GM21529 (cell line): ENCODE measurements around the gene WDR1.
"Not testable (repeated sequence)": the region's sequence is repeated elsewhere in the genome, so short reads cannot be mapped to it uniquely, and the experiment has no call there.

Experiments
- ATAC-seq: cut with Tn5 transposase; IDR thresholded peaks from one replicate; pipeline ENCODE4 v1.9.1; 2021; ENCODE audit not compliant: unreplicated experiment

The WDR1 gene

DNA sequence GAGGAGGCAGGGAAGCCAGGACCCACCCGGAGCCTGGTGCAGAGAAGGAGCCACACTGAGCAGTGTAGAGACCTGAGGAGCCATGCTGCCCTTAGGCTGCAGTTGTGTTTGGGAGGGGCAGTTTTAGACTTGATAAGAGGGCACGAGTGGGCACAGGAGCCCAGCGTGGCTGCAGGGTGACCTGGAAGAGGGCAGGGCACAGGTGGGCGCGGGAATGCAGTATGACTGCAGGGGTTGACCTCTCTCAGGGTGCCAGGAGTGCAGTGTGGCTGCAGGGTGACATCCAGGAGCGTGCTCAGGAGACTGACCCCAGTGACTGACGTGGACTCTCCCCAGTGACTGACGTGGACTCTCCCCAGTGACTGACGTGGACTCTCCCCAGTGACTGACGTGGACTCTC lies 14.6 kb upstream of the WDR1 start:
- no peak for ATAC-seq

DNA sequence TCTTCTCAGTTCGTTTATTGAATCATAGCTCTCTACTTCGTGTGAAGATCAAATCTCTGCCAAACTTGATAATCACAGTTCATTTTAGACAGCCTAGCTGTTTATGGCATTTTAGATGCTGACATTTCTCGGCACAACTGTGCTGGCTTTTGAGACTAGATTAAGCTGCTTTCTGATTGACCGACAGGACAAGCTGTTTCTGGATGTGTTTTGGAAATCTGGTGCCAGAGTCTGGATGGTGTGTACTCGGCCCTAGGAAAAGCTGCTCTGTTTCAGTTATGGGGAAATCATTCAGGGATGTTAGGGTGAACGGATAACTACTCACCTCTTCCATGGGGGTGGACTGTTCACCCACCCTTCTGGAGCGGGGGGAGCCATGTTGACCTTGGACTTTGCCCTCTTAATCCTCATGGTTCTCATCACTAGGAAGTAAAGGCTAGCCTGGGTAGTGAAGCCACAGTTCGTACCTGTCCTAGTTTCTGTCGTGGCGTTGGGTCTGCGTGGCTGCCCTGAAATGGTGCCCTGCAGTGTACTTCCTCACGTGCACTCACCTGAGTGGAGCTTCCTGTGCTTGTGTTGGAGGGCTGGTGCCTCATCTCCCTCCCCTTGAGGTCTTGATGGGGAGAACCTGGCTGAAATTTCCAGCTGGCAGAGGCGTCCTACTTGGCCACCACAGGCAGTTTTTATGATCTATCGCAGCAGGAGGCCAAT lies 13.7 kb upstream of the WDR1 start:
- no peak for ATAC-seq

DNA sequence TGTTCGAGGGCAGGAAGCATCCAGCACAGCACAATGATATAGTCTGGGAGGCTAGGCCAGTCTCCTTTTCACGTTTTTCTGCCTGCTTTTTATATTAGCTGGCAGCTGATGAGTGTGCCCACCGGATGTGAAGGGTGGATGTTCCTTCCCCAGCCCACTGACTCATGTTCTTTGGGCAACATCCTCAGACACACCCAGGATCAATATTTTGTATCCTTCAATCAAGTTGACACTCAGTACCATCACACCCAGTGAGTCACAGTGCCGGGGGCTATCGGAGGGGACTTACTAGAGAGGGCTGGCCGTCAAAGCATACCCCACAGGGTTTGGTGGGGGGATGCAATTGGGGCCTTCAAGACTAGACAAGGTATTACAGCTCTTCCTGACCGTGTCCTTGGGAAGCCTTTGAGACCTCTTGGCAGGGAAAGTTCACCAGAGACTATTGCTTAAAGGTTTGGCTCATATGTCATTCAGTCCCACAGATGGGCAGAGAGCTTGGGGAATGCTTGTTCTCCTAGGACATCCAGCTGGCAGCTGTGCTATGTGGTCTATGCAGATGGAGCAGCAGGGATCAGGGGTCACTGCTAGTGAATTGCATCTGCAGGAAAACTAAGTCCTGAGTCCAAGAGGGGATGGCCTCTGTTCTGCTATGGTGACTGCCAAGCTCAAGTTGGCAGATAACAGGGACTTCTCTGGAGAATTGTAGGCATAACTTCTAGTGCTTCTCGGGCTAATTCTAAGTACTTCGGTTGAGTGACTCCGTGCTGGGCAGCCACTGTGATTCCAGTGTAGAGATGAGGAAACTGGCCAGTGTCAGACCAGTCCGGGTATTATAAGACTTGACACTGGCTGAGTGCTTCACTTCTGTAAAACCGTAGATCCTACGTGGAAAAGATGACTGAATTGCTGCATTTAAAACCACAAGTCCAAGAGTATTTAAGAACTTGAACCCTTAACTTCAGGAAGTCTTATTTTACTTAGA lies 12.9 kb upstream of the WDR1 start:
- no peak for ATAC-seq

DNA sequence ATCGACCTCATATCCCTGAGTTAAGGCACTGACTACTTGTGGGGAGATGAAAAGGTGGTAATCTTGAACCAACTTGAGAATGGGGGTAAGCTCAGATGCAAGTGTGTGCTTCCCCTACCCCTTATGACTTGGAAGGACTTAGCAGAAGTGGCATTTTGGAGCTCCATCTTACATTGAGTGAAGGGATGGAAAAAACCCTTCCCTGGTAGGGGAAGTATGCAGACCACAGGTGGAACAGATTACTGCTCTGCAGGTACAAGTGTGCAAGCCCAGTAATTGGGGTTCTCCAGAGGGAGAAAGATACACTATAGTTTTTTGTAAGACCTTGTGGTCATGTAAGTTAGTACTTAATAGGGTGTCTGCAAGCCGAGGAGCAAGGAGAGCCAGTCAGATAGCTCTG lies 12.2 kb upstream of the WDR1 start:
- no peak for ATAC-seq

DNA sequence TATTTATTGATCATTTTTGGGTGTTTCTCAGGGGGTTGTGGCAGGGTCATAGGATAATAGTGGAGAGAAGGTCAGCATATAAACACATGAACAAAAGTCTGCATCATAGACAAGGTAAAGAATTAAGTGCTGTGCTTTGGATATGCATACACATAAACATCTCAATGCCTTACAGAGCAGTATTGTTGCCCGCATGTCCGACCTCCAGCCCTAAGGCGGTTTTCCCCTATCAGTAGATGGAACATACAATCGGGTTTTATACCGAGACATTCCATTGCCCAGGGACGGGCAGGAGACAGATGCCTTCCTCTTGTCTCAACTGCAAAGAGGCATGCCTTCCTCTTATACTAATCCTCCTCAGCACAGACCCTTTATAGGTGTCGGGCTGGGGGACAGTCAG lies 10.9 kb upstream of the WDR1 start:
- not testable (repeated sequence) for ATAC-seq

DNA sequence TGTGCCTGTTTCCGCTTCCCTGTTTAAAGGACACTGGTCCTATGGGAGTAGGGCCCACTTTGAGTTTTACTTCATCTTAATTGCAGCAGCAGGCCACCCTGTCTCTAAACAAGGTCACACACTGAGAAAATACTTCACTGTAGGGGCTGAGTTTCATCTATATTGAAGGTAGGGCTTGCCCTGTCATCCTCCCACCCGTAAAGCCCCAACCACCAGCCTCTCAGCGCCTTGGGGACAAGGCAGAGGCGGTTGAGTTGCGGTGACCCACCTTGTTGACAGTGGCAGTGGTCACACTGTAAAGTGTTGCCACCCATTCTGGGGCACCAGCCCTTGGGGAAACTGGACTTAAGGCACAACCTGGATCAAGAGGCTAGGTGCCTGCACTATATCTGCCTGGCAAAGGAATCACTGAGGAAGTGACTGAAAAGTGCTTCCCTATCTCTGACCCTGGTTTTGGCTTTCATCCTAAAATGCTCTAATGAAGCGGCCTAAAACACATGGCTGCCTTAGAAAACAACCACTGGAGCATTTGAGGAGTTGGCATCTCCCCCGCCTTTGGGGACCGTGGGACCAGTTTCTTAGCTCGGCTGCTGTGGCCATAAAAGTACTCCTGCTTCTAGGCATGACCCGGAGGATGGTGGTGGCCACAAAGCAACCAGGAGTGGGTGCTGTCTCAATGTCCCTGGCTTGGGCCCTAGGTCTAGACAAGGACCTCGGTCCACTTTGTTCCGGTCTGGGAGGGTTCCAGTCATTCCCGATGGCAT lies 7.8 kb upstream of the WDR1 start:
- no peak for ATAC-seq

DNA sequence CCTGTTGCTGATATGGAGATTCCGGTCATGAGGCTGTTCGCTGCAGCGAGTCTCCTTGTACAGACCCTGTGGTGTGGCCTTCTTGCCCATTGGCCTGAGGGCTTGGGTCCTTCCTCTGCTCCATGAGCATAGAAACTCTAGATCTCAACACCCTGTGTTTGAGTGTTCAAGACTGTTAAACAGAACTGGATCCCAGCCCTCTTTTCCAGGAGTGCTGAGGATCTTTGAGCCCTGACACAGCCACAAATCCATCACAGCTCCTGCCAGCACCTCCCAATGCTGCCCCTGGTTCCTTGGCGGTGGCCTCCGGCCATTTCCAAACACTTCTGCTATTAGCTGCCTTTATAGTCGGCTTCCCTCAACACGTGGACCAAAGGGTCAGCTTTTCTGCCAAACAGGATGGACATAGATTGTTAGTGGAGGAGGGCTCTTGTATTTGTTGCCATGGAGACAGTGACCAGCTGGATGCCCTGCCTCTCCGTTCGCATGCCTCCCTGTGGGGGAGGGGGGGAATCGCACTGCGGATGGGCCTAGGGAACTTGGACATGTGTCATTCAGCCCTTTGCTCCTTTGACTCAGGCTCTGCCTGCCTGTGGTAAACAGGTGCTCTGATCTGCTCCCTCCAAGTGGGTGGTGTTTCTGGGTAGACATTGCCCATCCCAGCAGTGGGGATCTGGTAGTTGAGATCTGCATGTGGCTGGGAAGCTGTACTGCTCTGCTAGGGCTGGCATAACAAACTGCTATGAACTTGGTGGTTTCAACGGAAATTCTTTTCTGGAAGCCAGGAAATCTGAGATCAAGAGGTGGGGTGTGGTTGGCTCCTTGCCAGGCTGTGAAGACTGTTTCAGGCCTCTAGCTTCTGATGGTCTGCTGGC lies 6.9 kb upstream of the WDR1 start:
- ATAC-seq: no peak

DNA sequence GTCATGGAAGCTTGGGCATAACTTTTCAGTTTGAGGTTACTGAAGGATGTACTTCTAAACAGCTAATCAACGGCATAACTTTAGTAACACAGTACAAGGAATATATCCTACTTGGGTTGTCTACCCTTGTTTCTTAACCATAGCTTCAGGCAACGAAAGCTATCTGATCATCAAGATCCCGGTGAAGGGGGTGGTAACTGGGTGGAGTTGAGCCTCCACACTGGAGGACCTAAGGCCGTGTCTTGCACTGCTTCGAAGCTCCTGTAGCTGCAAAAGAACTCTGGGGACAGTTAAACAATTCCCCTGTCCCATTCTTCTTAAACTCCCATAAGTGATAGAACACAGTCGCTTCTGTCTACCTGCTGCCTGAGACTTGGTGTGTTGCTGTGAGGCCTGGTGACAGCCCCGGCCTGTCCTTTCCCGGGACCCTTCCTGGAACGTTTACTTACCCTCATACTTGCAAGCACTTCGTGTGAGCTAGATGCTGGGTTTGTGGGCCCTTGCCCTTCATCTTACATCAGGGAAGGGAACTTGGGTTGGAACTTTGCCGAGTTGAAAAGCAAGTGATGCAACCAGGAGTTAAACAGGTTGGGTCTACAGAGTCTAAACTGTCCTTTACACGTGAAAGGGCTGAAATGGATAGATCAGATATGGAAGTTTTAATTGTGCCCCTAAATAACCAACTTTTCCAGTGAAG lies 5.8 kb upstream of the WDR1 start:
- ATAC-seq: no peak

DNA sequence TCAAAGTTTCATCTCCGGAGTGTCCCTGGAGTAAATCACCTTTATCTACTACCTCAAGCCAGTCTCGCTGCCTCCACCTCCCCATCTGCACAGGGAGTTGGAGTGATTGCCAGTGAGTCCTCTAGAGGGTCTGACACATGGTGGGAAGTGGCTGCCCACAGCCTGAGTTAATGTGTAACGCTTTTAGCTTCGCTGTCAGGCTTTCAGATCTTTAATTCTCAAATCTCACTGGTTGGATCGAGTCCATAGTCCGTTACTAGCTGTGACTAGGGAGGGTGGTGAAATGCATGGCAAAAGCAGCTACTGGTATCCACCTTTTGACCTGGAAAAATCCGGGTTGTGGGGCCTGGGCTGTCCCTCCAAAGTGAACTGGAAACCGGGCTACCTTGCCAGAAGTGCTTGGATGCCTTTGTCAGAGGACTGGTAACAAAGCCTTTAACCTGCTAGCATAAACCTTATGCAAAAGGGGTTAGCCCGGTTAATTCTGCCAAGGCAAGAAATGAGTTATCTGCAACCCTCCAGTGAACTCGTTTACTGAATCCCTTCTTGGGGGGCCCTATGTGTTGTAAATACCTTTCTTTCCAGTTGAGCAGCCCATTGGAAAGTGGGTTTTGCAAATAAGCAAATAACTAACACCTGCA lies 5.1 kb upstream of the WDR1 start:
- ATAC-seq: no peak

DNA sequence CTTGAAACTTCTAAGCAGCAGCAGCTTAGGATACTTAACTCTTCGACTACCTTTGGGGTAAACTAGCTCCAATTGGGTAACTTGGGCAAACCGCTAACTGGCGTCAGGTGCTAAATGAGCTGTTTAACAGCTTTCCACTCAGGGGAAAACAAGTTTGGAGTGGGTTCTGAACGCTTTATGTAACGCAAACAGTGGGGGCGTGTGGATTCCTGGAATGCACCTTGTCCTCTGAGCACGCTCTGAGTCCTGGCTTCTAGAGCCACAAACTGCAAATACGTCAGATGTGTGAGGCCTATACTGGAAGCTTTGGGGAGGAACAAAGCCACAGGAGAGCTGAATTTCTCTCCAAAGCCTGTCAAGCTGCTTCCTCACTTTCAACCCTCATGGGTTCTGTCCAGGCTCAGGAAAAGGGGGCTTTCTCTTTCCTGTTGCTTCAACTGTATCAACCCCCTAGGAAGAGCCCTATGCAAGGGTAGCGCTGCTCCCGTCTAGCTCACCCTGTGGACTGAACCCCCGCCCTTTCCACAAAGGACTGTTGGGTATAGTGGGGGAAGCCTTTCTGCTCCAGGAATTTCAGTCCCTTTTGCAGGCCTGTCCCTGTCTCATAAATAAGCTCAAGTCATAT lies 4.5 kb upstream of the WDR1 start:
- ATAC-seq: no peak

DNA sequence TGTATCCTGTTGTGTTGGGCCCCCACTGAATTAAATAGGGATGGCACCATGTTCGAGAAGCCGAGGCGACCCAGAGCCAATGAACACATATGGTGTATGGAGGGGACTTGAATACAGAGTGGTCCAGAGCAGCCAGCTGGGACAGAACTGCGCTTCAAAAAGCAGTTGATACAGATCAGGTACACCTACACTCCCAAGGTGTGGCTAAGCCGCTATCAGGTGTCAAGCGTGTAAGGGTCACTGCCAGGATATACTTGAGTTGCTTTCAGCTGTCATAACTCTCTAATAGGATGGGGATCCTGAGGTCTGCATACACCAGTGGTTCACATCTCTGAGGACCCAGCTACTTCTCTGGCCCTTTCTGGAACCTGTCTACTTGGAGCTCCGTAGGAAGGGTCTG lies 3.2 kb upstream of the WDR1 start:
- no peak for ATAC-seq

DNA sequence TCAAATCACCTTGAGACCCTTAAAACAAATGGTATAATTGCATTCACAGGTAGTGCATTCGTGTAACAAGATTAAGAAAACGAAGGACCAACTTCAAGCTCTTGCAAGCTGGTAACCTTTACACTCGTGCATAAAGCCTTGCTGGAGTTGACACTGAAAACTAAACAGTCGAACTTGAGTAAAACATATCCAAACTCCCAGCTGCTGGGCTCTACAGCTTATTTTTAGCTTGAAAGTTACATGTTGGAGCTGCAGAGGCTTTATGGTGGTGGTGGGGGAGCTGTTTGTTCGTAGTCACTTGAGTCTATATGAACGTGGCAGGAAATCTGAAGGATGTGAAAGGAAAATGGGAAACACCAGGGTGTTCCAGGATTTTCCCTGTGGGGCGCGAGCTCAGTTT lies 2.7 kb upstream of the WDR1 start:
- no peak for ATAC-seq

DNA sequence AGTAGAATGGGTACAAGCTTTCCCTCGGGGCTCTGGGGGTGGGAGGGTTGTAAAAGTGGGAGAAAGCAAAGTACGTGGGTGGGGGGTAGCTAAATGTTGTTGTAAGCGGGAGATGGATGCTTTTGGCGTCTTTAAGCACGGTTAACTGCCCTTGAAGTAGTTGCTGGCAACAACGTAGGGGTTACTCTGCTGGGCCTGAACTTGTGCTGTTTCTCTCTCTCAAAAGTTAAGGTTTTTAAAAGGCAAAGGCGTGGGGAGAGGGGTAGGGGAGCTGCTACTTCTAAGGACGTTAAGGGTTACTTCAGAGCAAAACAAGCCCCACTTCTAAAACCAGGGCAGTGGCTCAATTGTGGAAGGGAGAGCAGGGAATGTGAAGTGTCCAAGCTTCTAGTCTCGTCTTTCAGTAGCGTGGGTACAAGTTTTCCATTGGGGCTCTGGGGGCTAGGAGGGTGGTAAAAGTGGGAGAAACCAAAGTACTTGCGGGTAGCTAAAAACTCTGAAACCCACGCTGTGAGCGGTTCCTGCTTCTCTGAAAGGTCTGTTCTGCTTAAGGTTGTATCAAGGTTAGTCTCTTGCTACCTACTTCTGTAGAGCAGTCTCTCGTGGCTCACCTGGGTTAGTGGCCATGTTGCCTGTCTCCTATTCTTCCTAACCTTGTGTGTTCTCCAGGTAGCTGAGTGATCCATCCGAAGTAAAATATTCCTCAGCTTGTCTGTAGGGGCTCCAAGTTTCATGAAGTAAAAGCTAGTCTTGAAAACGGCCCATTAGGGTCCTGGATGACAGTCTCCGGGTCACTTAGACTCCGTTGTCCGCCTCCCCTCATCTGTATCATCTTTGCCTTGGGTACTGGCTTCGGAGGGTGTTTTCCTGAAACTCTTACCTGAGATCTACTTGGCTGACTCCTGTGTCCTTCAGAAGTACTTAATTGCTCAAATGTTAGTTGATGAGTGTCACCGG lies 1.7 kb upstream of the WDR1 start:
- ATAC-seq: peak; percentile 4

DNA sequence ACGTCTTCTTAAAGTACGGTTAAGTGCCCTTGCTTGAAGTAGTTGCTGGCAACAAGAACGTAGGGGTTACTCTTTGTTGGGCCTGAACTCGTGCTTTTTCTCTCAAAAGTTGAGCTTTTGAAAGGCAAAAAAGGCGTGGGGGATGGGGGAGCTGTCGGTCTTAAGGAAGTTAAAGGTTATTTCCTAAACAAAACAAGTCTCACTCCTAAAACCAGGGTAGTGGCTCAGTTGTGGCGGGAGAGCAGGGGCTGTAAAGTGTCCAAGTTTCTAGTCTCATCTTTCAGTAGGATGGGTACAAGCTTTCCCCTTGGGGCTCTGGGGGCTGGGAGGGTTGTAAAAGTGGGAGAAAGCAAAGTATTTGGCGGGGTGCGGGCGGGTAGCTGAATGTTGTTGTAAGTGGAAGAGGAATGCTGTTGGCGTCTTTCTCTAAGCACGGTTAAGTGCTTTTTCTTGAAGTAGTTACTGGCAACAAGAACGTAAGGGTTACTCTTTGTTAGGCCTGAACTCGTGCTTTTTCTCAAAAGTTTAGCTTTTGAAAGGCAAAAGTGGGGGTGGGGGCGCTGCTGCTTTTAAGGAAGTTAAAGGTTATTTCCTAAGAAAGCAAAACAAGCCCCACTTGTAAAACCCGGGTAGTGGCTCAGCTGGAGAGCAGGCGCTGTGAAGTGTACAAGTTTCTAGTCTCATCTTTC lies 904 bp upstream of the WDR1 start:
- ATAC-seq: peak; percentile 26

DNA sequence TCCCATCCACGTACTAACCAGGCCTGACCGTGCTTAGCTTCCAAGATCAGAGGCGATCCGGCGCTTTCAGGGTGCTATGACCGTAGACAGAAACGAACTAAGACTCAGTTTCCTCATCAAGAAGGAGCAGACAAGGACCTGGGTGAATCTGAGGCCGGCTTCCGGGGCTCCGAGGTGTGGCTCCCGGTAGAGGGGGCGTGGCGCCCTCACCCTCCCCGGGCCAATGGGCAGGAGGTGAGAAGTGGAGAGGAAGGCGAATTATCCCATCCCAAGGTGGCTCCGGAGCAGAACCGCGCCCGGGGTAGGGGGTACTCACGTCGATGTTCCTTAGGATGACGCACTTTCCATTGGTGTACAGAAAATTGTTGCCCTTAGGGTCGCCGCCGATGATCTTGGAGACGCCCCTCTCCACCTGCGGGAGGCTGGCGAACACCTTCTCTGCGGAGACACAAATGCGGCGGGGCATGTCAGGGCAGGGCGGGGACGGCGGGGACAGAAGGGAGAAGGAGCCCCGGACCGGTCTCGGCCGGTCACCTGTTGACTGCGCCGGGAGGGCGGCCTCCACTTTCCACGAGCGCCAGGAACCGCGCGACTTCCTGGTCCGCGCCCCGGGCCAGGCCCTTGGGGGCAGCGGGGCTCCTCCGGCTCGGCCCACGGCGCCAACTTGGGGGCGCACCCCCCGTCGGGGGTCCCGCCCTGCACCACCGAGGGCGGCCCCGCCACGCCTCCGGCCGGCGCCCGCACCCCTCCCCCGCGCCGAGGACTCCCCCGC lies 616 bp downstream of the WDR1 start:
- ATAC-seq: peak; percentile 39

DNA sequence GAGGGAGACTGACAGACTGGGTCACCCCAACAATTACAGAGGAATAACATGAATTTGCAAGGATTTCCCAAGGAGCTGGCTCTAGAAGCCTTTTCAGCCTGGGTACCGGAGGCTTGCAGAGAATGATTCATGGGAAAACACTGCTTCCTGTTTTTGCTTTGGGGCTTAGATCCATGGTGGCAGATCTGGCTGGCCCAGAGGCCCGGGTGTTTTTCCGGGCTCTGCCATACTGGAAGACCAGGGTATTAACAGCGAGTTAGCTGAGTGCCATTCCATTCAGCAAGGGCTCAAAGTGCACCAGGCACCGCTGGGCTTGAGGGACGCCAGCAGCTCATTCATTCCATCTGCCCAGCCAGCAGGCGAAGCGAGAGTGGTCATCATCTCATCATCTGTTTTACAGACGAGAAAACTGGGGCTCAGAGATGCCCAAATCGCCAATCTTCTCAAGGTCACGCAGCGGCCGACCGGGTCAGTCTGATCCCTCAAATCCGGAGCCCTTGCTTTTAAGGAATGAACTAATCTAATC lies 1.3 kb downstream of the WDR1 start:
- no peak for ATAC-seq
